K562 (cell line): Measurements from ENCODE around the gene OSCP1. TPM values are rescaled to one million over a fixed set of nuclear protein-coding genes. Genes with fewer than 3 reads are reported as not detected.
A peak's percentile ranks its signal among the peaks of the same experiment; 100 is the strongest.

Source experiments
- BCOR ChIP-seq: fragments of 450-650 bp; IDR thresholded peaks from 2 replicates; pipeline ENCODE4 v1.6.1; 2016
- CBX1 ChIP-seq: sonication (generic); IDR thresholded peaks from 2 replicates; pipeline ENCODE4 v1.6.1; 2016; ENCODE audit warnings: antibody characterized with exemption, low read depth, mild to moderate bottlenecking
- DLX4 ChIP-seq: fragments of 250-450 bp; sonication (Bioruptor Pico); IDR thresholded peaks from 2 replicates; pipeline ENCODE4 v1.6.1; 2021; ENCODE audit warnings: mild to moderate bottlenecking
- EP300 ChIP-seq: IDR thresholded peaks from 2 replicates; pipeline ENCODE4 v1.6.1; 2012; ENCODE audit warnings: low read length, improper control_type of control experiment
- GABPA ChIP-seq: fragments of 200-800 bp; sonication (Bioruptor generic); conservative IDR thresholded peaks from 2 replicates; pipeline ENCODE4 v1.6.1; 2016; ENCODE audit warnings: low read depth, missing genetic modification characterization, missing compliant biosample characterization
- KDM1A ChIP-seq, 2 experiments: fragments of 450-650 bp; IDR thresholded peaks; 2 replicates each; pipeline ENCODE4 v1.6.1; 2016; ENCODE audit warnings: mild to moderate bottlenecking in 2 of 2
- LARP7 ChIP-seq: fragments of 450-650 bp; IDR thresholded peaks from 2 replicates; pipeline ENCODE4 v1.6.1; 2016
- NKRF ChIP-seq: fragments of 450-650 bp; IDR thresholded peaks from 2 replicates; pipeline ENCODE4 v1.6.1; 2016; ENCODE audit warnings: borderline replicate concordance
- PCBP1 ChIP-seq: fragments of 200-400 bp; formaldehyde crosslinking; IDR thresholded peaks from 2 replicates; pipeline ENCODE4 v1.6.1; 2018; ENCODE audit warnings: mild to moderate bottlenecking, low read depth, low read length; ENCODE audit not compliant: poor library complexity, severe bottlenecking
- RBM22 ChIP-seq: fragments of 200-400 bp; formaldehyde crosslinking; IDR thresholded peaks from 2 replicates; pipeline ENCODE4 v1.6.1; 2018; ENCODE audit warnings: low read length, low read depth; ENCODE audit not compliant: poor library complexity, severe bottlenecking
- RBM25 ChIP-seq: fragments of 200-400 bp; formaldehyde crosslinking; IDR thresholded peaks from 2 replicates; pipeline ENCODE4 v1.6.1; 2018; ENCODE audit warnings: low read length, low read depth, moderate library complexity; ENCODE audit not compliant: severe bottlenecking
- SMARCA5 ChIP-seq: fragments of 450-650 bp; IDR thresholded peaks from 2 replicates; pipeline ENCODE4 v1.6.1; 2016
- SRSF3 ChIP-seq: fragments of 200-400 bp; formaldehyde crosslinking; IDR thresholded peaks from 2 replicates; pipeline ENCODE4 v1.6.1; 2016; ENCODE audit warnings: mild to moderate bottlenecking, low read length, moderate library complexity; ENCODE audit not compliant: insufficient read depth
- ZNF197 ChIP-seq: fragments of 200-800 bp; sonication (Bioruptor generic); IDR thresholded peaks from 2 replicates; pipeline ENCODE4 v1.6.1; 2016; ENCODE audit warnings: low read depth, missing genetic modification characterization, missing compliant biosample characterization
- ZNF239 ChIP-seq: fragments of 250-450 bp; sonication (Bioruptor Pico); IDR thresholded peaks from 2 replicates; pipeline ENCODE4 v1.4.0; 2020; ENCODE audit warnings: mild to moderate bottlenecking
- ZNF785 ChIP-seq: fragments of 250-450 bp; sonication (Bioruptor Pico); IDR thresholded peaks from 2 replicates; pipeline ENCODE4 v1.4.0; 2020; ENCODE audit warnings: mild to moderate bottlenecking
- polyA plus RNA-seq, 8 experiments: library from polyadenylated mRNA; depleted of rRNA in 4 of 8; stranded (reverse) in 5 of 8; unstranded in 3 of 8; fragments of >200 nt; fragmentation: Nextera tagmentation in 2 of 8; fragmentation: Illumina TruSeq in 1 of 8; extraction: Ambion mirVana in 2 of 8; extraction: Trizol in 1 of 8; gene quantifications; 2 replicates each; pipeline versions ENCODE4 v1.2.1 to v1.2.3, GENCODE V29; 2011 to 2014; ENCODE audit warnings: inconsistent platforms in 1 of 8, missing spikeins in 1 of 8
- total RNA-seq, 7 experiments: library from RNA; depleted of rRNA in 6 of 7; stranded (reverse); fragments of >200 nt in 6 of 7; fragmentation: Illumina TruSeq in 2 of 7; extraction: Trizol in 2 of 7; gene quantifications; 2 replicates each; pipeline versions ENCODE4 v1.2.1 to v1.2.3, GENCODE V29; 2011 to 2021; ENCODE audit warnings: low replicate concordance in 1 of 7

Gene OSCP1
- total and polyA plus RNA-seq, 9 of the 15 experiments (the other 6 are each of a cell fraction or from before 2014, with no cell fraction given), result 0.15 to 0.40 (median 0.33) TPM; not detected in 5

GRCh38 chr1:36484099-36484498 is 33.8 kb upstream of the OSCP1 start (continued):
- TF ChIP-seq ZNF785 (CRISPR knock-in tag), result no peak
- TF ChIP-seq SRSF3, result no peak
- TF ChIP-seq LARP7, result no peak
- no peak for TF ChIP-seq EP300
- TF ChIP-seq ZNF197 (CRISPR knock-in tag), result no peak
- TF ChIP-seq SMARCA5, result peak; percentile 78; the same call in 1 of the 2 replicates
- TF ChIP-seq RBM22, result no peak
- TF ChIP-seq DLX4, result no peak
- TF ChIP-seq KDM1A (IDR thresholded peaks at IDR 0.05), result peak; percentile 14 to 45; a peak in 1 of 4 replicates
- TF ChIP-seq PCBP1, result no peak
- TF ChIP-seq NKRF, result no peak
- TF ChIP-seq RBM25, result peak; percentile 85
- TF ChIP-seq CBX1, result no peak
- peak; percentile 74 for TF ChIP-seq BCOR
- TF ChIP-seq ZNF239, result no peak
- TF ChIP-seq GABPA, result no peak
- TF ChIP-seq, all 486 proteins: peak for 5
